H1 (cell line): ENCODE measurements around the gene ANKS1A. TPM values are rescaled to one million over a fixed set of nuclear protein-coding genes. Genes with fewer than 3 reads are reported as not detected.

Experiments used
- CTCF ChIA-PET: fragments of 300-600 bp; sonication (Branson Sonifier 250); formaldehyde crosslinking; loops from one replicate; lab custom pipeline; 2021; ENCODE audit not compliant: partially characterized antibody; lab: Charles Lee
- POLR2A ChIA-PET: fragments of 300-600 bp; sonication (Branson Sonifier 250); formaldehyde crosslinking; loops from one replicate; lab custom pipeline; 2021; ENCODE audit warnings: inconsistent platforms; ENCODE audit not compliant: partially characterized antibody; lab: Charles Lee
- DNase-seq, 2 experiments: peaks; one replicate each; pipeline versions ENCODE4 v3.0.0 to v3.0.0-alpha.2; 2010 to 2022; ENCODE audit warnings: low spot score in 2 of 2, low read depth in 1 of 2, mixed read lengths in 1 of 2
- FAIRE-seq: peaks from 2 replicates; lab custom pipeline; 2011; peaks lifted over from hg19 to GRCh38; lab: Jason Lieb, UNC
- H2AFZ ChIP-seq: 2 replicates; pipeline ENCODE4 v1.8.1; 2012; ENCODE audit warnings: low read length, inconsistent platforms
- H2AK5ac ChIP-seq: 2 replicates; pipeline ENCODE4 v1.6.1; 2013; ENCODE audit warnings: low read depth, low read length
- H2BK120ac ChIP-seq: replicated peaks from 2 replicates; pipeline ENCODE3; 2013; ENCODE audit warnings: low read depth, low read length, inconsistent platforms
- H2BK12ac ChIP-seq: 2 replicates; pipeline ENCODE4 v1.6.1; 2013; ENCODE audit warnings: low read depth, low read length
- H2BK15ac ChIP-seq: 2 replicates; pipeline ENCODE4 v1.6.1; 2013; ENCODE audit warnings: low read length
- H2BK20ac ChIP-seq: 2 replicates; pipeline ENCODE4 v1.6.1; 2013; ENCODE audit warnings: low read length
- H2BK5ac ChIP-seq: 2 replicates; pipeline ENCODE4 v1.6.1; 2013; ENCODE audit warnings: low read depth, low read length
- H3K14ac ChIP-seq: 2 replicates; pipeline ENCODE4 v1.6.1; 2013; ENCODE audit warnings: inconsistent platforms; ENCODE audit not compliant: insufficient read length
- H3K18ac ChIP-seq: 2 replicates; pipeline ENCODE4 v1.6.1; 2013; ENCODE audit warnings: low read length; ENCODE audit errors: extremely low read depth
- H3K23ac ChIP-seq: 2 replicates; pipeline ENCODE4 v1.6.1; 2013; ENCODE audit warnings: inconsistent platforms; ENCODE audit not compliant: insufficient read length
- H3K23me2 ChIP-seq: 2 replicates; pipeline ENCODE4 v1.6.1; 2013; ENCODE audit warnings: low read depth, low read length
- H3K27ac ChIP-seq: 2 replicates; pipeline ENCODE4 v1.6.1; 2011; ENCODE audit warnings: low read depth, low read length, inconsistent platforms
- H3K27me3 ChIP-seq, 4 experiments: replicated peaks in 1 of 4; 1 replicate in 1 of 4; 2 replicates in 3 of 4; pipeline versions ENCODE4 v1.6.1 to v1.8.1; 2011 to 2013; ENCODE audit warnings: low read length in 3 of 4, mild to moderate bottlenecking in 3 of 4, inconsistent platforms in 2 of 4, mixed read lengths in 2 of 4, moderate library complexity in 1 of 4; ENCODE audit not compliant: control insufficient read depth in 3 of 4, insufficient read depth in 3 of 4; ENCODE audit errors: extremely low read depth in 1 of 4
- H3K36me3 ChIP-seq, 4 experiments: 2 replicates each; pipeline versions ENCODE4 v1.6.1 to v1.8.1; 2011 to 2013; ENCODE audit warnings: mild to moderate bottlenecking in 4 of 4, low read length in 3 of 4, moderate library complexity in 2 of 4, control low read depth in 1 of 4, inconsistent platforms in 1 of 4; ENCODE audit not compliant: insufficient read depth in 4 of 4, control insufficient read depth in 2 of 4
- H3K4ac ChIP-seq: replicated peaks from 2 replicates; pipeline ENCODE3; 2013; ENCODE audit warnings: low read length, low read depth, mixed read lengths, inconsistent platforms; ENCODE audit not compliant: insufficient read length
- H3K4me1 ChIP-seq, 4 experiments: replicated peaks in 1 of 4; 1 replicate in 1 of 4; 2 replicates in 3 of 4; pipeline versions ENCODE4 v1.6.1 to v1.8.1; 2011 to 2013; ENCODE audit warnings: low read length in 3 of 4, inconsistent platforms in 2 of 4, mixed read lengths in 1 of 4; ENCODE audit not compliant: insufficient read depth in 4 of 4, control insufficient read depth in 3 of 4
- H3K4me2 ChIP-seq, 2 experiments: 2 replicates each; pipeline versions ENCODE4 v1.6.1 to v1.8.1; 2011 to 2013; ENCODE audit warnings: low read depth in 2 of 2, low read length in 2 of 2, control low read depth in 1 of 2, inconsistent platforms in 1 of 2, mild to moderate bottlenecking in 1 of 2; ENCODE audit not compliant: insufficient read depth in 1 of 2
- H3K4me3 ChIP-seq, 4 experiments: fragments of 200-600, 300-600 bp in 1 of 4; sonication (generic), shearing (Covaris generic), sonication (Bioruptor Twin) in 1 of 4; 2 replicates each; pipeline versions ENCODE4 v1.5.1 to v1.8.1; 2011 to 2016; ENCODE audit warnings: low read length in 4 of 4, low read depth in 3 of 4, control low read depth in 2 of 4, inconsistent platforms in 2 of 4, mild to moderate bottlenecking in 2 of 4, mixed read lengths in 1 of 4, moderate library complexity in 1 of 4; ENCODE audit not compliant: insufficient read depth in 2 of 4; ENCODE audit errors: extremely low read depth in 1 of 4
- H3K56ac ChIP-seq: replicated peaks from 2 replicates; pipeline ENCODE3; 2013; ENCODE audit warnings: low read depth, mild to moderate bottlenecking, mixed read lengths, low read length, inconsistent platforms; ENCODE audit not compliant: insufficient read length
- H3K79me1 ChIP-seq: 2 replicates; pipeline ENCODE4 v1.6.1; 2013; ENCODE audit warnings: low read depth, low read length, control low read depth
- H3K79me2 ChIP-seq, 2 experiments: 2 replicates each; pipeline versions ENCODE4 v1.6.1 to v1.8.1; 2012 to 2013; ENCODE audit warnings: low read length in 2 of 2, mild to moderate bottlenecking in 2 of 2, inconsistent platforms in 1 of 2; ENCODE audit not compliant: insufficient read depth in 2 of 2, control insufficient read depth in 1 of 2
- H3K9ac ChIP-seq, 4 experiments: replicated peaks in 1 of 4; 1 replicate in 1 of 4; 2 replicates in 3 of 4; pipeline versions ENCODE4 v1.6.1 to v1.8.1; 2011 to 2013; ENCODE audit warnings: low read depth in 3 of 4, low read length in 3 of 4, control low read depth in 2 of 4, mild to moderate bottlenecking in 2 of 4, moderate library complexity in 2 of 4, inconsistent platforms in 1 of 4; ENCODE audit errors: extremely low read depth in 1 of 4
- H3K9me3 ChIP-seq, 2 experiments: 2 replicates each; pipeline versions ENCODE4 v1.6.1 to v1.8.1; 2012 to 2013; ENCODE audit warnings: mild to moderate bottlenecking in 2 of 2, moderate library complexity in 2 of 2, control low read depth in 1 of 2, inconsistent platforms in 1 of 2, low read depth in 1 of 2, low read length in 1 of 2, mixed read lengths in 1 of 2; ENCODE audit not compliant: insufficient read depth in 2 of 2
- H4K20me1 ChIP-seq, 2 experiments: replicated peaks in 1 of 2; 2 replicates each; pipeline versions ENCODE3 to v1.8.1; 2011 to 2013; ENCODE audit warnings: inconsistent platforms in 2 of 2, low read length in 2 of 2, mild to moderate bottlenecking in 1 of 2; ENCODE audit not compliant: insufficient read depth in 2 of 2, control insufficient read depth in 1 of 2
- H4K5ac ChIP-seq: 2 replicates; pipeline ENCODE4 v1.6.1; 2013; ENCODE audit warnings: low read length, low read depth, mixed read lengths, inconsistent platforms; ENCODE audit not compliant: insufficient read length
- H4K8ac ChIP-seq: 2 replicates; pipeline ENCODE4 v1.8.0; 2013; ENCODE audit warnings: mild to moderate bottlenecking, moderate library complexity, low read length, inconsistent platforms; ENCODE audit not compliant: insufficient read depth; ENCODE audit errors: extremely low read depth
- H4K91ac ChIP-seq: replicated peaks from 2 replicates; pipeline ENCODE3; 2013; ENCODE audit warnings: low read length, mixed read lengths, inconsistent platforms; ENCODE audit not compliant: insufficient read length
- BCL11A ChIP-seq, 2 experiments: IDR thresholded peaks; one replicate each; pipeline ENCODE4 v1.6.1; 2011; ENCODE audit warnings: low read depth in 2 of 2, low read length in 2 of 2, mild to moderate bottlenecking in 2 of 2
- WGBS, 2 experiments: shearing (Covaris generic) in 1 of 2; methylation state at CpG; one replicate each; pipeline versions ENCODE4 v1.1.6 to v1.1.7; 2013 to 2015; ENCODE audit warnings: low lambda C conversion rate in 2 of 2, mixed read lengths in 2 of 2, inconsistent platforms in 1 of 2, low coverage in 1 of 2, missing lambda C conversion rate in 1 of 2; ENCODE audit not compliant: insufficient replicate concordance in 2 of 2, insufficient coverage in 1 of 2, insufficient read length in 1 of 2; ENCODE audit errors: extremely low coverage in 1 of 2, missing lambda C conversion rate in 1 of 2; 5-methylcytosine and 5-hydroxymethylcytosine counted together
- polyA plus RNA-seq, 7 experiments: library from polyadenylated mRNA; depleted of rRNA in 3 of 7; stranded (reverse) in 5 of 7; unstranded in 2 of 7; fragments of >200 nt in 5 of 7; fragments of 200-250 nt in 2 of 7; gene quantifications; 1 replicate in 5 of 7; 2 replicates in 1 of 7; 4 replicates in 1 of 7; pipeline versions ENCODE4 v1.2.1 to v1.2.3, GENCODE V29; 2011 to 2013; ENCODE audit warnings: missing spikeins in 2 of 7, mixed read lengths in 2 of 7
- total RNA-seq: library from RNA; stranded (reverse); fragmentation: NEBNext Ultra II Directional; extraction: Animal tissue kit (Norgen Biotek cat#: 25700); gene quantifications from 2 replicates; pipeline ENCODE4 v1.2.1, GENCODE V29; 2021
- TF ChIP-seq, protein P1 (sequence below): IDR thresholded peaks from 2 replicates; pipeline ENCODE4 v1.6.1; 2011; ENCODE audit warnings: low read length, improper control_type of control experiment

ANKS1A gene
- total and polyA plus RNA-seq, 2 of the 8 experiments (the other 6 are each of a cell fraction or from before 2014, with no cell fraction given): 9.8 to 30.9 TPM

DNA sequence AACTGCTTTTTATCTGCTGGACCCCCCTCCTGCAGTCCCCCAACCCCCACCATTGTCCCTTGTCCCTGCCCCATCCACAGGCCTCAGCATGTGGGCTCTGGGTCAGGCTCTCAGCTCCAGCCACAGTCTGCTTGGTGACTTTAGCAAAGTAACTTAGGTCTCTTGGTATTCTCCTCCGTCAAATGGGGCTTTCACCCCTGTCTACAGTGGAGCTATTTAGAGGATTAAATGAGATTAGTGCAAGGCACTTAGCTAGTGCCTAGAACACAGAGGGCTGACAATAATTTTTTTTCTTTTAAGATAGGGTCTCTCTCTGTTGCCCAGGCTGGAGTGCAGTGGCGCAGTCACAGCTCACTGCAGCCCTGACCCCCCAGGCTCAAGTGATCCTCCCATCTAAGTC lies 180.2 kb downstream of the ANKS1A start:
- H2BK20ac ChIP-seq: no peak overlapping the region
- H3K9ac ChIP-seq: no peak overlapping the region
- no peak overlapping the region for H4K5ac ChIP-seq
- H3K27me3 ChIP-seq: no peaks in the 10 kb centered on the region
- H3K23me2 ChIP-seq: no peaks in the 10 kb centered on the region; the same call in 1 of the 2 replicates
- H3K4ac ChIP-seq: no peak overlapping the region
- no peak overlapping the region for H3K4me2 ChIP-seq
- H3K23ac ChIP-seq: no peak overlapping the region
- no peaks in the 10 kb centered on the region for H3K79me2 ChIP-seq
- CTCF ChIA-PET: interaction anchor here (0.8 to 3.2 kb wide), 14 partner anchors 9 to 171 kb away, joined by 3 to 9 read pairs (median 4); no protein-coding TSS in a partner anchor
- H4K20me1 ChIP-seq: no peaks in the 10 kb centered on the region
- POLR2A ChIA-PET: interaction anchor here (1.4 kb wide), 1 partner anchor 23 kb away, joined by 3 read pairs; no protein-coding TSS in a partner anchor
- no peak overlapping the region for H2BK15ac ChIP-seq
- no peak overlapping the region for H3K27ac ChIP-seq
- no peaks in the 10 kb centered on the region; a peak in 1 of 8 replicates for H3K36me3 ChIP-seq
- DNase-seq: no peak
- no peak overlapping the region for H3K4me3 ChIP-seq
- 0 out of 2 replicates have a peak overlapping the region, but pooled peaks have one; percentile 84 for H2BK12ac ChIP-seq
- H3K79me1 ChIP-seq: no peaks in the 10 kb centered on the region; the same call in 1 of the 2 replicates
- H2AFZ ChIP-seq: no peak overlapping the region
- no peak overlapping the region for H4K91ac ChIP-seq
- H2AK5ac ChIP-seq: no peak overlapping the region
- no peak overlapping the region for H2BK120ac ChIP-seq
- H3K4me1 ChIP-seq: peaks cover 4 to 28% (median 17%) of the 10 kb centered on the region in 4 experiments
- peak overlapping the region; percentile 63; the same call in 1 of the 2 replicates for H4K8ac ChIP-seq
- peak overlapping the region; percentile 78; the same call in 1 of the 2 replicates for H2BK5ac ChIP-seq
- no peak overlapping the region for H3K56ac ChIP-seq
- no peak overlapping the region; the same call in 1 of the 2 replicates for H3K18ac ChIP-seq
- H3K14ac ChIP-seq: no peak overlapping the region
- WGBS, 2 experiments: 75% methylated on average over 2 of the region's 2 CpGs; no CpG with 5 or more reads in 1 of the 2 experiments
- no peak for FAIRE-seq
- no peaks in the 10 kb centered on the region for H3K9me3 ChIP-seq
- no peak for TF ChIP-seq BCL11A (IDR thresholded peaks at IDR 0.05; ENCODE audit: low read depth in 2 of 2, low read length in 2 of 2)
- TF ChIP-seq, protein P1, sequence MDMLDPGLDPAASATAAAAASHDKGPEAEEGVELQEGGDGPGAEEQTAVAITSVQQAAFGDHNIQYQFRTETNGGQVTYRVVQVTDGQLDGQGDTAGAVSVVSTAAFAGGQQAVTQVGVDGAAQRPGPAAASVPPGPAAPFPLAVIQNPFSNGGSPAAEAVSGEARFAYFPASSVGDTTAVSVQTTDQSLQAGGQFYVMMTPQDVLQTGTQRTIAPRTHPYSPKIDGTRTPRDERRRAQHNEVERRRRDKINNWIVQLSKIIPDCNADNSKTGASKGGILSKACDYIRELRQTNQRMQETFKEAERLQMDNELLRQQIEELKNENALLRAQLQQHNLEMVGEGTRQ: no peak
